HCT116 (cell line): ENCODE data around the gene POLR3A. TPM values are rescaled to one million over a fixed set of nuclear protein-coding genes. Genes with fewer than 3 reads are reported as not detected.

Experiments
- ATAC-seq: fragments of 200-7000 bp; cut with Tn5 transposase; 2 replicates; pipeline ENCODE4 v1.9.1; 2020; ENCODE audit warnings: mild to moderate bottlenecking, moderate library complexity
- BruUV-seq: library from RNA; stranded (reverse); fragments of 400-500 nt; replicated peaks from 2 replicates; lab custom pipeline; 2021; lab: Mats Ljungman, UMichigan
- CTCF ChIA-PET: fragments of 300-600 bp; sonication (Branson Sonifier 250); formaldehyde crosslinking; loops from one replicate; lab custom pipeline; 2021; ENCODE audit warnings: antibody characterized with exemption; lab: Charles Lee
- POLR2A ChIA-PET: fragments of 300-600, 350-600 bp; sonication (Branson Sonifier 250); formaldehyde crosslinking; loops from one replicate; lab custom pipeline; 2021; ENCODE audit warnings: antibody characterized with exemption; lab: Charles Lee
- RAD21 ChIA-PET, 2 experiments: fragments of 300-600 bp; sonication (Branson Sonifier 250); formaldehyde crosslinking; loops; one replicate each; lab custom pipeline; 2023; ENCODE audit warnings: low total read pairs in 2 of 2; ENCODE audit not compliant: uncharacterized antibody in 2 of 2, unreplicated experiment in 2 of 2, low non-redundant PET in 1 of 2; lab: Charles Lee
- DNase-seq: peaks from one replicate; pipeline ENCODE4 v3.0.0-alpha.2; 2010; ENCODE audit warnings: low read depth, low spot score
- H2AFZ ChIP-seq: fragments of 200-600 bp; shearing (Covaris generic), sonication (generic); 2 replicates; pipeline ENCODE4 v1.6.1; 2017; ENCODE audit warnings: low read depth, mixed run types, mixed read lengths, antibody characterized with exemption, low read length; ENCODE audit not compliant: poor library complexity, severe bottlenecking
- H3K27ac ChIP-seq: 2 replicates; pipeline ENCODE4 v1.5.1; 2012; ENCODE audit warnings: low read depth, low read length
- H3K27me3 ChIP-seq: fragments of 200-600 bp; sonication (generic); 2 replicates; pipeline ENCODE4 v1.6.1; 2016; ENCODE audit warnings: mixed run types, low read length, mixed read lengths; ENCODE audit not compliant: insufficient read depth
- H3K36me3 ChIP-seq, 2 experiments: fragments of 200-500 bp in 1 of 2; fragments of 200-600 bp in 1 of 2; sonication (Bioruptor generic) in 1 of 2; sonication (generic) in 1 of 2; 2 replicates each; pipeline versions ENCODE4 v1.5.1 to v1.6.1; 2014 to 2016; ENCODE audit warnings: low read length in 2 of 2, inconsistent platforms in 1 of 2, mixed read lengths in 1 of 2, mixed run types in 1 of 2; ENCODE audit not compliant: insufficient read depth in 2 of 2, control insufficient read depth in 1 of 2
- H3K4me1 ChIP-seq, 2 experiments: fragments of 200-600 bp in 1 of 2; sonication (generic) in 1 of 2; 2 replicates each; pipeline versions ENCODE4 v1.5.1 to v1.6.1; 2012 to 2017; ENCODE audit warnings: low read length in 2 of 2, inconsistent platforms in 1 of 2, mild to moderate bottlenecking in 1 of 2, mixed read lengths in 1 of 2, mixed run types in 1 of 2, moderate library complexity in 1 of 2; ENCODE audit not compliant: insufficient read depth in 2 of 2, control insufficient read depth in 1 of 2
- H3K4me2 ChIP-seq: fragments of 200-600 bp; sonication (generic); 2 replicates; pipeline ENCODE4 v1.6.1; 2017; ENCODE audit warnings: mixed run types, low read length, mixed read lengths
- H3K4me3 ChIP-seq, 2 experiments: fragments of 200-600 bp in 1 of 2; sonication (generic) in 1 of 2; replicated peaks in 1 of 2; 2 replicates each; pipeline ENCODE4 v1.5.1; 2011 to 2016; ENCODE audit warnings: low read length in 2 of 2, control low read depth in 1 of 2, low read depth in 1 of 2, mild to moderate bottlenecking in 1 of 2, mixed read lengths in 1 of 2, mixed run types in 1 of 2
- H3K79me2 ChIP-seq: fragments of 200-600 bp; sonication (generic); 2 replicates; pipeline ENCODE4 v1.6.1; 2017; ENCODE audit warnings: mild to moderate bottlenecking, mixed run types, low read length, moderate library complexity, mixed read lengths; ENCODE audit not compliant: insufficient read depth
- H3K9ac ChIP-seq: fragments of 200-600 bp; sonication (generic); 2 replicates; pipeline ENCODE4 v1.6.1; 2016; ENCODE audit warnings: low read length, mixed read lengths
- H3K9me2 ChIP-seq: fragments of 200-600 bp; sonication (generic), shearing (Covaris generic); 2 replicates; pipeline ENCODE4 v1.6.1; 2017; ENCODE audit warnings: mixed run types, mild to moderate bottlenecking, moderate library complexity; ENCODE audit not compliant: insufficient read depth
- H3K9me3 ChIP-seq, 2 experiments: fragments of 200-500 bp in 1 of 2; fragments of 200-600 bp in 1 of 2; sonication (Bioruptor generic) in 1 of 2; sonication (generic) in 1 of 2; 2 replicates each; pipeline ENCODE4 v1.6.1; 2014 to 2017; ENCODE audit warnings: low read length in 2 of 2, mixed read lengths in 2 of 2, inconsistent platforms in 1 of 2, low read depth in 1 of 2, mild to moderate bottlenecking in 1 of 2, mixed run types in 1 of 2, moderate library complexity in 1 of 2; ENCODE audit not compliant: control insufficient read depth in 1 of 2, insufficient read depth in 1 of 2
- H4K20me1 ChIP-seq: fragments of 200-600 bp; sonication (generic), shearing (Covaris generic); 2 replicates; pipeline ENCODE4 v1.6.1; 2017; ENCODE audit warnings: mixed run types, mild to moderate bottlenecking, moderate library complexity; ENCODE audit not compliant: insufficient read depth
- EZH2 ChIP-seq: fragments of 200-600 bp; sonication (generic); IDR thresholded peaks from 2 replicates; pipeline ENCODE4 v1.6.1; 2017; ENCODE audit warnings: antibody characterized with exemption, mixed run types
- EZH2phosphoT487 ChIP-seq: fragments of 200-600 bp; IDR thresholded peaks from 2 replicates; pipeline ENCODE4 v1.6.1; 2018; ENCODE audit warnings: antibody characterized with exemption, borderline replicate concordance
- POLR2A ChIP-seq: IDR thresholded peaks from 2 replicates; pipeline ENCODE4 v1.7.0; 2011; ENCODE audit warnings: borderline replicate concordance; ENCODE audit not compliant: insufficient read depth, insufficient read length; ENCODE audit errors: extremely low read depth
- POLR2AphosphoS5 ChIP-seq: IDR thresholded peaks from 2 replicates; pipeline ENCODE4 v1.6.1; 2011; ENCODE audit warnings: mild to moderate bottlenecking, low read depth, low read length, moderate library complexity
- RAD21 ChIP-seq: IDR thresholded peaks from 2 replicates; pipeline ENCODE4 v1.6.1; 2012; ENCODE audit warnings: low read depth, mild to moderate bottlenecking
- SP1 ChIP-seq: IDR thresholded peaks from 2 replicates; pipeline ENCODE4 v1.6.1; 2012; ENCODE audit warnings: low read depth
- SRF ChIP-seq: IDR thresholded peaks from 2 replicates; pipeline ENCODE4 v1.6.1; 2012; ENCODE audit warnings: low read depth
- TCF7L2 ChIP-seq: IDR thresholded peaks from 2 replicates; pipeline ENCODE4 v1.7.0; 2011; ENCODE audit warnings: borderline replicate concordance, inconsistent platforms; ENCODE audit not compliant: insufficient read depth, insufficient read length; ENCODE audit errors: extremely low read depth
- YY1 ChIP-seq: IDR thresholded peaks from 2 replicates; pipeline ENCODE4 v1.6.1; 2011; ENCODE audit warnings: low read length, low read depth, moderate library complexity, mild to moderate bottlenecking; ENCODE audit not compliant: insufficient replicate concordance; ENCODE audit errors: extremely low read depth
- ZFX ChIP-seq: fragments of 450-650 bp; IDR thresholded peaks from 2 replicates; pipeline ENCODE4 v1.6.1; 2017
- intact Hi-C: fragments of 100-400 bp; cut with micrococcal nuclease; formaldehyde crosslinking; loops from 2 replicates; pipeline ENCODE4 v1.10.0; 2022
- total RNA-seq: library from RNA; stranded (reverse); gene quantifications from one replicate; pipeline ENCODE4 v1.2.1, GENCODE V29; 2021; ENCODE audit not compliant: unreplicated experiment
- TF ChIP-seq, protein P1 (sequence below): IDR thresholded peaks from 2 replicates; pipeline ENCODE4 v1.6.1; 2011; ENCODE audit warnings: mild to moderate bottlenecking, low read length, moderate library complexity; ENCODE audit not compliant: insufficient replicate concordance; ENCODE audit errors: extremely low read depth
- TF ChIP-seq, protein P2 (sequence below): IDR thresholded peaks from 2 replicates; pipeline ENCODE4 v1.6.1; 2012; ENCODE audit warnings: low read depth
- TF ChIP-seq, protein P3 (sequence below), 3 experiments: fragments of 200-600 bp in 1 of 3; sonication (generic) in 1 of 3; IDR thresholded peaks in 2 of 3; conservative IDR thresholded peaks in 1 of 3; 2 replicates each; pipeline ENCODE4 v1.5.1; 2012 to 2017; ENCODE audit warnings: low read depth in 2 of 3, low read length in 2 of 3, antibody characterized with exemption in 1 of 3, borderline replicate concordance in 1 of 3, control low read depth in 1 of 3, mild to moderate bottlenecking in 1 of 3, mixed read lengths in 1 of 3, mixed run types in 1 of 3, moderate library complexity in 1 of 3; ENCODE audit not compliant: insufficient read depth in 1 of 3

Gene POLR3A
- total RNA-seq, 1 experiment from 2014 or later: 26.6 TPM

DNA sequence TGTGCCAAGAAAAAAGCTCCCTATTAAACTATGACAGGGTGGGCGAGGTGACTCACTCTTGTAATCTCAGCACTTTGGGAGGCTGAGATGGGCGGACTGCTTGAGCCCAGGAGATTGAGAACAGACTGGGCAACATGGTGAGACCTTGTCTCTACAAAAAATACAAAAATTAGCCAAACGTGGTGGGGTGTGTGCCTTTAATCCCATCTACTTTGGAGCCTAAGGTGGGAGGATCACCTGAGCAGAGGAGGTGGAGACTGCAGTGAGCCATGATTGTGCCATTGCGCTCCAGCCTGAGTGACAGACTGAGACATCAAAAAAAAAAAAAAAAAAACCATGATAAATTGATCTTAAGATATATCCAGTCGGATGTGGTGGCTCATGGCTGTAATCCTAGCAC lies 11.5 kb downstream of the POLR3A start:
- no peak overlapping the region for H3K9ac ChIP-seq
- no peak for TF ChIP-seq ZFX
- TF ChIP-seq, protein P1, sequence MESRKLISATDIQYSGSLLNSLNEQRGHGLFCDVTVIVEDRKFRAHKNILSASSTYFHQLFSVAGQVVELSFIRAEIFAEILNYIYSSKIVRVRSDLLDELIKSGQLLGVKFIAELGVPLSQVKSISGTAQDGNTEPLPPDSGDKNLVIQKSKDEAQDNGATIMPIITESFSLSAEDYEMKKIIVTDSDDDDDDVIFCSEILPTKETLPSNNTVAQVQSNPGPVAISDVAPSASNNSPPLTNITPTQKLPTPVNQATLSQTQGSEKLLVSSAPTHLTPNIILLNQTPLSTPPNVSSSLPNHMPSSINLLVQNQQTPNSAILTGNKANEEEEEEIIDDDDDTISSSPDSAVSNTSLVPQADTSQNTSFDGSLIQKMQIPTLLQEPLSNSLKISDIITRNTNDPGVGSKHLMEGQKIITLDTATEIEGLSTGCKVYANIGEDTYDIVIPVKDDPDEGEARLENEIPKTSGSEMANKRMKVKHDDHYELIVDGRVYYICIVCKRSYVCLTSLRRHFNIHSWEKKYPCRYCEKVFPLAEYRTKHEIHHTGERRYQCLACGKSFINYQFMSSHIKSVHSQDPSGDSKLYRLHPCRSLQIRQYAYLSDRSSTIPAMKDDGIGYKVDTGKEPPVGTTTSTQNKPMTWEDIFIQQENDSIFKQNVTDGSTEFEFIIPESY: no peak
- no peak for TF ChIP-seq YY1
- TF ChIP-seq EZH2: no peak
- no peak for TF ChIP-seq RAD21
- no peak overlapping the region for H2AFZ ChIP-seq
- CTCF ChIA-PET: no interaction called here
- H3K27ac ChIP-seq: no peak overlapping the region
- POLR2A ChIA-PET: no interaction called here
- no peaks in the 10 kb centered on the region for H3K4me1 ChIP-seq
- BruUV-seq: no TSS peak
- H4K20me1 ChIP-seq: no peaks in the 10 kb centered on the region
- no peaks in the 10 kb centered on the region for H3K9me2 ChIP-seq
- peaks cover 58 to 77% of the 10 kb centered on the region in 2 experiments for H3K36me3 ChIP-seq
- intact Hi-C loops: no loop called here
- no peak overlapping the region for H3K4me2 ChIP-seq
- no peaks in the 10 kb centered on the region for H3K9me3 ChIP-seq
- RAD21 ChIA-PET: no interaction called here
- ATAC-seq (no peak), DNase-seq (no peak)
- no peak overlapping the region for H3K4me3 ChIP-seq
- H3K79me2 ChIP-seq: no peaks in the 10 kb centered on the region
- H3K27me3 ChIP-seq: no peaks in the 10 kb centered on the region

GRCh38 chr10:78015546-78015945 lies 13.8 kb downstream of the POLR3A start:
- ChIA-PET CTCF (no interaction called here), POLR2A (no interaction called here), RAD21 (no interaction called here)
- Histone ChIP-seq H2AFZ (no peak overlapping the region), H3K9ac (no peak overlapping the region), H3K27me3 (no peaks in the 10 kb centered on the region), H4K20me1 (no peaks in the 10 kb centered on the region), H3K79me2 (no peaks in the 10 kb centered on the region), H3K4me1 (no peaks in the 10 kb centered on the region), H3K4me3 (no peak overlapping the region), H3K9me2 (no peaks in the 10 kb centered on the region), H3K9me3 (no peaks in the 10 kb centered on the region), H3K27ac (no peak overlapping the region), H3K4me2 (no peak overlapping the region), H3K36me3 (peaks cover 54 to 76% of the 10 kb centered on the region in 2 experiments)
- BruUV-seq: no TSS peak
- intact Hi-C loops: no loop called here
- no peak for ATAC-seq
- no peak for DNase-seq
- TF ChIP-seq YY1: no peak
- TF ChIP-seq, protein P2, sequence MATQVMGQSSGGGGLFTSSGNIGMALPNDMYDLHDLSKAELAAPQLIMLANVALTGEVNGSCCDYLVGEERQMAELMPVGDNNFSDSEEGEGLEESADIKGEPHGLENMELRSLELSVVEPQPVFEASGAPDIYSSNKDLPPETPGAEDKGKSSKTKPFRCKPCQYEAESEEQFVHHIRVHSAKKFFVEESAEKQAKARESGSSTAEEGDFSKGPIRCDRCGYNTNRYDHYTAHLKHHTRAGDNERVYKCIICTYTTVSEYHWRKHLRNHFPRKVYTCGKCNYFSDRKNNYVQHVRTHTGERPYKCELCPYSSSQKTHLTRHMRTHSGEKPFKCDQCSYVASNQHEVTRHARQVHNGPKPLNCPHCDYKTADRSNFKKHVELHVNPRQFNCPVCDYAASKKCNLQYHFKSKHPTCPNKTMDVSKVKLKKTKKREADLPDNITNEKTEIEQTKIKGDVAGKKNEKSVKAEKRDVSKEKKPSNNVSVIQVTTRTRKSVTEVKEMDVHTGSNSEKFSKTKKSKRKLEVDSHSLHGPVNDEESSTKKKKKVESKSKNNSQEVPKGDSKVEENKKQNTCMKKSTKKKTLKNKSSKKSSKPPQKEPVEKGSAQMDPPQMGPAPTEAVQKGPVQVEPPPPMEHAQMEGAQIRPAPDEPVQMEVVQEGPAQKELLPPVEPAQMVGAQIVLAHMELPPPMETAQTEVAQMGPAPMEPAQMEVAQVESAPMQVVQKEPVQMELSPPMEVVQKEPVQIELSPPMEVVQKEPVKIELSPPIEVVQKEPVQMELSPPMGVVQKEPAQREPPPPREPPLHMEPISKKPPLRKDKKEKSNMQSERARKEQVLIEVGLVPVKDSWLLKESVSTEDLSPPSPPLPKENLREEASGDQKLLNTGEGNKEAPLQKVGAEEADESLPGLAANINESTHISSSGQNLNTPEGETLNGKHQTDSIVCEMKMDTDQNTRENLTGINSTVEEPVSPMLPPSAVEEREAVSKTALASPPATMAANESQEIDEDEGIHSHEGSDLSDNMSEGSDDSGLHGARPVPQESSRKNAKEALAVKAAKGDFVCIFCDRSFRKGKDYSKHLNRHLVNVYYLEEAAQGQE: no peak
- TF ChIP-seq POLR2A: no peak
- TF ChIP-seq, protein P3, sequence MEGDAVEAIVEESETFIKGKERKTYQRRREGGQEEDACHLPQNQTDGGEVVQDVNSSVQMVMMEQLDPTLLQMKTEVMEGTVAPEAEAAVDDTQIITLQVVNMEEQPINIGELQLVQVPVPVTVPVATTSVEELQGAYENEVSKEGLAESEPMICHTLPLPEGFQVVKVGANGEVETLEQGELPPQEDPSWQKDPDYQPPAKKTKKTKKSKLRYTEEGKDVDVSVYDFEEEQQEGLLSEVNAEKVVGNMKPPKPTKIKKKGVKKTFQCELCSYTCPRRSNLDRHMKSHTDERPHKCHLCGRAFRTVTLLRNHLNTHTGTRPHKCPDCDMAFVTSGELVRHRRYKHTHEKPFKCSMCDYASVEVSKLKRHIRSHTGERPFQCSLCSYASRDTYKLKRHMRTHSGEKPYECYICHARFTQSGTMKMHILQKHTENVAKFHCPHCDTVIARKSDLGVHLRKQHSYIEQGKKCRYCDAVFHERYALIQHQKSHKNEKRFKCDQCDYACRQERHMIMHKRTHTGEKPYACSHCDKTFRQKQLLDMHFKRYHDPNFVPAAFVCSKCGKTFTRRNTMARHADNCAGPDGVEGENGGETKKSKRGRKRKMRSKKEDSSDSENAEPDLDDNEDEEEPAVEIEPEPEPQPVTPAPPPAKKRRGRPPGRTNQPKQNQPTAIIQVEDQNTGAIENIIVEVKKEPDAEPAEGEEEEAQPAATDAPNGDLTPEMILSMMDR (IDR thresholded peaks at IDR 0.05 in 2 of 3, conservative IDR thresholded peaks at IDR 0.05 in 1 of 3; ENCODE audit: borderline replicate concordance in 1 of 3, insufficient read depth in 1 of 3, low read depth in 2 of 3, low read length in 2 of 3): no peak
- no peak for TF ChIP-seq POLR2AphosphoS5
- no peak for TF ChIP-seq SP1
- no peak for TF ChIP-seq EZH2phosphoT487
- no peak for TF ChIP-seq TCF7L2
- no peak for TF ChIP-seq SRF
